Keratinocyte (primary cell): ENCODE results near the gene MEOX1. TPM values are rescaled to one million over a fixed set of nuclear protein-coding genes. Genes with fewer than 3 reads are reported as not detected.

Experiments used
- DNase-seq: peaks from one replicate; pipeline ENCODE4 v3.0.0-alpha.2; 2011; ENCODE audit warnings: low read depth, missing footprints, low spot score
- FAIRE-seq: peaks from 2 replicates; lab custom pipeline; 2011; peaks lifted over from hg19 to GRCh38; lab: Jason Lieb, UNC
- H2AFZ ChIP-seq: 2 replicates; pipeline ENCODE4 v1.6.0; 2012; ENCODE audit warnings: low read length, control low read depth, inconsistent platforms; ENCODE audit not compliant: control insufficient read depth
- H3K27ac ChIP-seq: 2 replicates; pipeline ENCODE4 v1.5.1; 2011; ENCODE audit warnings: low read length; ENCODE audit not compliant: control insufficient read depth, insufficient read depth
- H3K27me3 ChIP-seq: 3 replicates; pipeline ENCODE4 v1.6.0; 2011; ENCODE audit warnings: low read length; ENCODE audit not compliant: control insufficient read depth, insufficient read depth; ENCODE audit errors: extremely low read depth
- H3K36me3 ChIP-seq, 2 experiments: 2 replicates in 1 of 2; 3 replicates in 1 of 2; pipeline ENCODE4 v1.5.1; 2011; ENCODE audit warnings: low read length in 2 of 2, mild to moderate bottlenecking in 1 of 2; ENCODE audit not compliant: control insufficient read depth in 2 of 2, insufficient read depth in 2 of 2; ENCODE audit errors: extremely low read depth in 1 of 2
- H3K4me1 ChIP-seq: 3 replicates; pipeline ENCODE4 v1.5.1; 2011; ENCODE audit warnings: low read length; ENCODE audit not compliant: control insufficient read depth, insufficient read depth; ENCODE audit errors: extremely low read depth
- H3K4me2 ChIP-seq: 3 replicates; pipeline ENCODE4 v1.6.0; 2011; ENCODE audit warnings: low read depth, low read length; ENCODE audit not compliant: control insufficient read depth, insufficient read depth; ENCODE audit errors: extremely low read depth
- H3K4me3 ChIP-seq, 3 experiments: fragments of 200-600 bp in 1 of 3; sonication (generic) in 1 of 3; 2 replicates in 2 of 3; 3 replicates in 1 of 3; pipeline ENCODE4 v1.5.1; 2011 to 2016; ENCODE audit warnings: low read length in 3 of 3, mild to moderate bottlenecking in 3 of 3, control low read depth in 2 of 3, inconsistent platforms in 1 of 3, low read depth in 1 of 3, mixed read lengths in 1 of 3, mixed run types in 1 of 3, moderate library complexity in 1 of 3; ENCODE audit not compliant: control insufficient read depth in 2 of 3, insufficient read depth in 2 of 3; ENCODE audit errors: extremely low read depth in 1 of 3
- H3K79me2 ChIP-seq: 2 replicates; pipeline ENCODE4 v1.6.0; 2012; ENCODE audit warnings: low read length; ENCODE audit not compliant: control insufficient read depth, insufficient read depth
- H3K9ac ChIP-seq: 3 replicates; pipeline ENCODE4 v1.6.0; 2011; ENCODE audit warnings: low read length; ENCODE audit not compliant: control insufficient read depth, insufficient read depth; ENCODE audit errors: extremely low read depth
- H3K9me1 ChIP-seq: 3 replicates; pipeline ENCODE4 v1.6.0; 2011; ENCODE audit warnings: low read length; ENCODE audit not compliant: control insufficient read depth, insufficient read depth; ENCODE audit errors: extremely low read depth
- H3K9me3 ChIP-seq: 2 replicates; pipeline ENCODE4 v1.5.1; 2012; ENCODE audit warnings: low read depth, low read length; ENCODE audit not compliant: control insufficient read depth
- H4K20me1 ChIP-seq: 3 replicates; pipeline ENCODE4 v1.6.0; 2011; ENCODE audit warnings: low read length; ENCODE audit not compliant: control insufficient read depth, insufficient read depth; ENCODE audit errors: extremely low read depth
- EZH2 ChIP-seq: IDR thresholded peaks from one replicate; pipeline ENCODE4 v1.6.1; 2012; ENCODE audit warnings: inconsistent platforms, mild to moderate bottlenecking, low read length, moderate library complexity
- dilution Hi-C: fragments of 300-500 bp; cut with MboI; formaldehyde crosslinking; loops from one replicate; pipeline ENCODE4 v1.7.0; 2020; ENCODE audit warnings: low sequenced_read_pairs; ENCODE audit not compliant: extremely low pct_ligation_motif_present
- polyA plus RNA-seq, 5 experiments: library from polyadenylated mRNA; depleted of rRNA in 3 of 5; stranded (reverse) in 3 of 5; stranded (forward) in 1 of 5; unstranded in 1 of 5; fragments of >200 nt; gene quantifications; 1 replicate in 1 of 5; 2 replicates in 3 of 5; 3 replicates in 1 of 5; pipeline versions ENCODE4 v1.2.1 to v1.2.3, GENCODE V29; 2011 to 2012; ENCODE audit warnings: missing spikeins in 2 of 5, low read depth in 1 of 5, low replicate concordance in 1 of 5
- TF ChIP-seq, protein P1 (sequence below), 3 experiments: IDR thresholded peaks in 1 of 3; conservative IDR thresholded peaks in 1 of 3; optimal IDR thresholded peaks in 1 of 3; 2 replicates in 2 of 3; 3 replicates in 1 of 3; pipeline versions ENCODE3 to v1.5.1; 2011; ENCODE audit warnings: low read length in 3 of 3, mild to moderate bottlenecking in 3 of 3, moderate library complexity in 2 of 3, control low read depth in 1 of 3, inconsistent platforms in 1 of 3; ENCODE audit not compliant: insufficient read depth in 2 of 3; ENCODE audit errors: extremely low read depth in 1 of 3

Gene MEOX1
- polyA plus RNA-seq, 1 donor (not counting 4 experiments of a cell fraction or from before 2014, with no cell fraction given) = 0.08 TPM

DNA sequence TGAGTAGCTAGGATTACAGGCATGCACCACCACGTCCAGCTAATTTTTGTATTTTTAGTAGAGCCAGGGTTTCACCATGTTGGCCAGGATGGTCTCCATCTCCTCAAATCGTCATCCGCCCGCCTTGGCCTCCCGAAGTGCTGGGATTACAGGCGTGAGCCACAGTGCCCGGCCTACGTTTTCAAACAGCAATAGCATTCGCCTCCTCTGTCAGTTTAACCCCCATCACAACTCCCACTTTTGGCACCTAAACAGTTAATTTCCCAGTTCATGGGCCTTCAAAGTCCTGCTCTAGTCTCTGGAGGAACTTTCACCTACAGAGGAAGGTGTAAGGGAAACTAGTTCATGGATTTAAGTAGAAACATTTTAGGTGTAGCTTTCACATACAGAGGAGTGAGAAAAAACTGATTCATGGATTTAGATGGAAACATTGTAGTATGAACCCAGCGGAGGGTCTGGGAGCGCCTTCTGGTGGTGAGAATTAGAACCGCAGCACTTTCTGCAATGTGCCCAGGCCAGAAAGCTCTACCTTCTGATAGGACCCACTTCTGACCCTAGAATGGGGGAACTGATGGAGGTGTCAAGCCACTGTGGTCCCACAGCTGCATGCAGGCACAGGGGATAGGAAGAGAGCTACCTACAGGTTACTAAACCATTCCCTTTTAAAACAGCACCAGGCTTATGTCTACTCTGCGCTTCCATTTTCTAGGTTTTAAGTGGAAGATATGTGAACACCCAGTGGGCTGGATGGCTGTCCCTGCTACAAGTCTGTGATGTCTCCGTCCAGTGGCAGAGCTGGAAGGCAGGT lies 12.0 kb upstream of the MEOX1 start:
- Histone ChIP-seq H4K20me1 (no peaks in the 10 kb centered on the region), H2AFZ (no peak overlapping the region), H3K9me1 (no peaks in the 10 kb centered on the region), H3K27ac (no peak overlapping the region), H3K4me1 (peaks cover 20% of the 10 kb centered on the region), H3K36me3 (no peaks in the 10 kb centered on the region), H3K79me2 (no peaks in the 10 kb centered on the region), H3K27me3 (no peaks in the 10 kb centered on the region), H3K9ac (no peak overlapping the region), H3K9me3 (no peaks in the 10 kb centered on the region), H3K4me3 (no peak overlapping the region), H3K4me2 (no peak overlapping the region)
- dilution Hi-C loops = no loop called here
- no peak for DNase-seq
- FAIRE-seq = peak; percentile 69
- TF ChIP-seq, protein P1, sequence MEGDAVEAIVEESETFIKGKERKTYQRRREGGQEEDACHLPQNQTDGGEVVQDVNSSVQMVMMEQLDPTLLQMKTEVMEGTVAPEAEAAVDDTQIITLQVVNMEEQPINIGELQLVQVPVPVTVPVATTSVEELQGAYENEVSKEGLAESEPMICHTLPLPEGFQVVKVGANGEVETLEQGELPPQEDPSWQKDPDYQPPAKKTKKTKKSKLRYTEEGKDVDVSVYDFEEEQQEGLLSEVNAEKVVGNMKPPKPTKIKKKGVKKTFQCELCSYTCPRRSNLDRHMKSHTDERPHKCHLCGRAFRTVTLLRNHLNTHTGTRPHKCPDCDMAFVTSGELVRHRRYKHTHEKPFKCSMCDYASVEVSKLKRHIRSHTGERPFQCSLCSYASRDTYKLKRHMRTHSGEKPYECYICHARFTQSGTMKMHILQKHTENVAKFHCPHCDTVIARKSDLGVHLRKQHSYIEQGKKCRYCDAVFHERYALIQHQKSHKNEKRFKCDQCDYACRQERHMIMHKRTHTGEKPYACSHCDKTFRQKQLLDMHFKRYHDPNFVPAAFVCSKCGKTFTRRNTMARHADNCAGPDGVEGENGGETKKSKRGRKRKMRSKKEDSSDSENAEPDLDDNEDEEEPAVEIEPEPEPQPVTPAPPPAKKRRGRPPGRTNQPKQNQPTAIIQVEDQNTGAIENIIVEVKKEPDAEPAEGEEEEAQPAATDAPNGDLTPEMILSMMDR (optimal IDR thresholded peaks at IDR 0.05 in 1 of 3, IDR thresholded peaks at IDR 0.05 in 1 of 3, conservative IDR thresholded peaks at IDR 0.05 in 1 of 3; ENCODE audit: extremely low read depth in 1 of 3, insufficient read depth in 2 of 3, low read length in 3 of 3) = peak; percentile 89 to 98 (median 94)
- TF ChIP-seq EZH2 = no peak

DNA sequence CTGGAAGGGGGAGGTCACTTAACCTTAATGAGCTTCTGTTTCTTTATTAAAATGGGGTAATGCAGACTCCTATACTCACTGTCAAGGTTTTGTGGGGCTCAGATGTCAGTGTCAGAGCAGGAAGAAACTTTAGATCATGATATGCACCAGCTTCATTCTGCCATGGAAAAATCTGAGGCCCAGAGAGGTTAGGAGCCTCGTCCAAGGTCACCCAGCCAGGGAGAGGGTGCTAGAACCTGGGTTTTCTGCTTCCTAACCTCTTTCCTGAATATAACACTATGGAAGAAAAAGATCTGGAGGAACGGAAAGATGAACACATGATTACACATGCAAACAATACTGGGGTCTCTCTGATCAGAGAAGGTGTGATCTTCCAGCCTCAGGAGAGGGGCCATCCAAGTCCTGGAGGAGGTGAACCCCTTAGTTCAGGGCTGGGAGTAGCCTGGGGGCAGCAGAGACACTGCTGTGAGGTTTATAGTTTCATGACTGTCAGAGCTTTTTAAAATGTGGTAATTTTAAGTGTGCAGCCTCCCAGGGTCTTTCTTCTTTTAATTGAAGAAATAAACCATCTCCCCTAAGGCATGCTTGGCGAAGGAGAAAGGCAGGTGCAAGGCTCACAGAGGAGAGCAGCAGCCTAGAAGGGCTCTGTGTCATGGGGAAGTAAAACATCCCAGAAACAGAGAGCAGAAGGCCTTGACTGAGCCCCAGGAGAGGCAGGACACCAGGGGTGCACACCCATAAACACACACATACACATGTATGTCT lies 10.2 kb upstream of the MEOX1 start:
- Histone ChIP-seq H3K79me2 (no peaks in the 10 kb centered on the region), H2AFZ (no peak overlapping the region), H3K9ac (no peak overlapping the region), H3K27me3 (no peaks in the 10 kb centered on the region), H3K9me3 (no peaks in the 10 kb centered on the region), H3K9me1 (no peaks in the 10 kb centered on the region), H3K4me2 (no peak overlapping the region), H3K4me1 (peaks cover 27% of the 10 kb centered on the region), H4K20me1 (no peaks in the 10 kb centered on the region), H3K4me3 (no peak overlapping the region), H3K36me3 (no peaks in the 10 kb centered on the region), H3K27ac (no peak overlapping the region)
- no peak for DNase-seq
- FAIRE-seq = no peak
- dilution Hi-C loops = no loop called here
- TF ChIP-seq EZH2 = no peak
- TF ChIP-seq, protein P1 (optimal IDR thresholded peaks at IDR 0.05 in 1 of 3, IDR thresholded peaks at IDR 0.05 in 1 of 3, conservative IDR thresholded peaks at IDR 0.05 in 1 of 3; ENCODE audit: extremely low read depth in 1 of 3, insufficient read depth in 2 of 3, low read length in 3 of 3) = no peak
